GM12801 (cell line): ENCODE data around the gene POLH.

Experiments used
- TF ChIP-seq, protein P1 (sequence below): IDR thresholded peaks from one replicate; pipeline ENCODE4 v1.5.1; 2011; ENCODE audit warnings: control low read depth; ENCODE audit not compliant: insufficient read length; ENCODE audit errors: extremely low read depth

The POLH gene

DNA sequence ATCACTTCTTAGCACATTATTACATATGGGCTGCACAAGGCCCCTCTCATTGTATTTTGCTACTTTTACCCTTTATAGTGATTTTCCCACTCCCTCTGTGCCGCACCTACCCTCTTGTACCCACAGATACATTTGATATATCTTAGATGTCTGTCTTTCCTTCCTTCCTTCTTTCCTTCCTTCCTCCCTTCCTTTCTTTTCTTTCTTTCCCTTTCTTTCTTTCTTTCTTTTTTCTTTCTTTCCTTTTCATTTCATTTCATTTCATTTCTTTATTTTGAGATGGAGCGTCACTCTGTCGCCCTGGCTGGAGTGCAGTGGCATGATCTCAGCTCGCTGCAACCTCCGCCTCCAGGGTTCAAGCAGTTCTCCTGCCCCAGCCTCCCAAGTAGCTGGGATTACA lies 12.2 kb downstream of the POLH start:
- TF ChIP-seq, protein P1, sequence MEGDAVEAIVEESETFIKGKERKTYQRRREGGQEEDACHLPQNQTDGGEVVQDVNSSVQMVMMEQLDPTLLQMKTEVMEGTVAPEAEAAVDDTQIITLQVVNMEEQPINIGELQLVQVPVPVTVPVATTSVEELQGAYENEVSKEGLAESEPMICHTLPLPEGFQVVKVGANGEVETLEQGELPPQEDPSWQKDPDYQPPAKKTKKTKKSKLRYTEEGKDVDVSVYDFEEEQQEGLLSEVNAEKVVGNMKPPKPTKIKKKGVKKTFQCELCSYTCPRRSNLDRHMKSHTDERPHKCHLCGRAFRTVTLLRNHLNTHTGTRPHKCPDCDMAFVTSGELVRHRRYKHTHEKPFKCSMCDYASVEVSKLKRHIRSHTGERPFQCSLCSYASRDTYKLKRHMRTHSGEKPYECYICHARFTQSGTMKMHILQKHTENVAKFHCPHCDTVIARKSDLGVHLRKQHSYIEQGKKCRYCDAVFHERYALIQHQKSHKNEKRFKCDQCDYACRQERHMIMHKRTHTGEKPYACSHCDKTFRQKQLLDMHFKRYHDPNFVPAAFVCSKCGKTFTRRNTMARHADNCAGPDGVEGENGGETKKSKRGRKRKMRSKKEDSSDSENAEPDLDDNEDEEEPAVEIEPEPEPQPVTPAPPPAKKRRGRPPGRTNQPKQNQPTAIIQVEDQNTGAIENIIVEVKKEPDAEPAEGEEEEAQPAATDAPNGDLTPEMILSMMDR = no peak

DNA sequence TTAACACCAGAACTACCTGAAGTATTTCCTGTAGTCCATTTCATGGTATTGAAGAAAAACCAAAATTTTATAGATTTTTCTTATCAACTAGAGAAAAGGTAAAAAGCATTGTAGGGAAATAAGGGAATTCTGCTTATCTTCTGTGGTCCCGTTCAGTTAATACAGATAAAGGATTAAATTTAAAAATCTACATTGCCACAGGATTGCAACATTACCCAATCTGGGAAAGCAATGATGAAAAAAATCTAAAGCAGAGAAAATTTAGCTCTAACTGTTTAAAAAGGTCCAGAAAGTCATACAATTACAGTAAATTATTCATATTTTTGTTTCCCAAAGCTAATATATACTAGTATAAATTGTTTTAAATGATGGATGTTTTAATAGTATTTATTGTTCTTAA lies 18.0 kb downstream of the POLH start:
- TF ChIP-seq, protein P1 = no peak

DNA sequence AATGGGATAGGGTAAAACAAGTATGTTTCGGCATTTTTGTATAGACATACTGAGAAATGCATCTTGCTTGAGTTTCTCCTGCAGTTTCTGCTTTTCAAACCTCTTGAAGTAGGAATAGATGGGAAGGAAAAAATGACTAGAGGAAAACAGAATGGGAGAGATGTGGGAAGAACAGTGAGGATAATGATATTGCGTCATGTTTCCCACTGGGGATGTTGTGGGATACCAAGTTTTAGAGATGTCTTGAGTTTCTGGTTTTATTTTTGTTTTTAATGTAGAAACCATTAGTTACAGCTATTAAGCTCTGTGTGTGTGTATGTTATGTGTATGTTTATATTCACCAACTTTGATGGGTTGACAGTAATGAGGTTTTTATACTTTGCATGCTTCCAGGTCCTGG lies 24.6 kb downstream of the POLH start:
- TF ChIP-seq, protein P1 = no peak

DNA sequence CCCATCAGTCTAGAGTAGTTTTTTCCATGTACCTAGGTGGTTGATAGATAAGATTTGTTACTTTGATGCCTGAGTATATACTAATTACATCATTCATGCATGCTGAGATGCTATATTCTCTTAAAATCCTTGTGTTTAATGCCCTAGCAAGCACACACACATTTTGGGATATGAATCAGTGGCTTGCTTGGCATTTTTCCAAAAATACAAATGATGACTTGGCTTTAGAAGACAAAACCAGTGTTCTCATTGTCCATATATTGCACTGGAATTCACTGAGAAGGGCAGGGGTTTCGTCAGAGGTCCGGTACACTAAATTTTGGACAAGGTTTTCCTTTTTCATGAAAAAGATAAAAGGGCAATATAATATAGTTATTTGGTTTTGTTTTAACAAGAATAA lies 28.2 kb downstream of the POLH start:
- TF ChIP-seq, protein P1 = no peak

DNA sequence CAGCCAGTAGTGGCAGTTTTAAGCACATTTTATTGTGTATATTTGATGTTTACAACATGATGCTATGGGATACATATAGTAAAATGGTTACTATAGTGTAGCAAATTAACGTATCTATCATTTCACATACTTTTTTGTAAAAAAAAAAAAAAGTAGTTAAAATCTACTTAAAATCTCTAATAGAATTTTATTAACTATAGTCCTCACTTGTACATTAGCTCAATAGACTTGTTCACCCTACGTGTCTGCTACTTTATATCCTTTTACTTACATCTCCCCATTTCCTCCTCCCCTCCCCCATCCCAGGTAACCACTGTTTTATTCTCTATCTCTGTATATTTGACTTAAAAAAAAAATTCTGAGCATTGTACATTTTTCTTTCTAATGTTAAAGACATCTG lies 30.0 kb downstream of the POLH start:
- TF ChIP-seq, protein P1 = no peak

DNA sequence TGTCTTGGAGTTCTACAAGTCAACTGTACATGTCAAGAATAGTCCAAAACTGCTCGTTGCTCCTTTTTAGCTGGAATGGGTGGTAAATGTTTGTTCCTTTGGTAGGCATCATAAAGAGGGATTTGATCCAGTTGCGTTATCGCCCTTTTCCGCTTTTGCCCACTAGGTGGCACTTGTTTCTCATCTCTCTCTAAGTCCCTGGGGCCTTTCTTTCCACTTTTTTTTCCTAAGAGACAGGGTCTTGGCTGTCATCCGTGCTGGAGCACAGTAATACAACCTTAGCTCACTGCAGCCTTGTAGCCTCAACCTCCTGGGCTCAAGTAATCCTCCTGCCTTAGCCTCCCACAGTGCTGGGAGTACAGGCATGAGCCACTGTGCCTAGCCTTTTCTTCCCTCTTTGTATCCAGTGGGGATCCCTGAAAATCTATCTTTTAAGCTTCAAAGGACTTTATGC lies 32.4 kb downstream of the POLH start:
- TF ChIP-seq, protein P1 = no peak

DNA sequence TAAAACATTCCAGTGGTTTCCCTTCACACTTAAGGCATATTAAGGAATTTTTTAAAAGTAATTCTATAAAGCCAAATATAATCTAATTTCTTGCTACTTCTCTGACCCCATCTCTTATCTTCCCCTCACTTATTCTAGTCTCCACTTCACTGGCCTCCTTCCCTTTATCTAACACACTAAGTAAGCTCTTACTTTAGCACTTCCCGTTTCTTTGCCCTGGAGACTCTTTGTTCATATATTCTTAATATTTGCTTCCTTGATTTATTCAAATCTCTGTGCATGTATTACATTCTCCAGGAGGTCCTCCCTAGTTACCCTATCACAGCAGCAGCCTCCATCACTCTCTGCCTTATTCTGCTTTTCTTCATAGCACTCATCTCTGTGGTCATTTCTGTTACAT lies 32.8 kb downstream of the POLH start:
- TF ChIP-seq, protein P1 = no peak

DNA sequence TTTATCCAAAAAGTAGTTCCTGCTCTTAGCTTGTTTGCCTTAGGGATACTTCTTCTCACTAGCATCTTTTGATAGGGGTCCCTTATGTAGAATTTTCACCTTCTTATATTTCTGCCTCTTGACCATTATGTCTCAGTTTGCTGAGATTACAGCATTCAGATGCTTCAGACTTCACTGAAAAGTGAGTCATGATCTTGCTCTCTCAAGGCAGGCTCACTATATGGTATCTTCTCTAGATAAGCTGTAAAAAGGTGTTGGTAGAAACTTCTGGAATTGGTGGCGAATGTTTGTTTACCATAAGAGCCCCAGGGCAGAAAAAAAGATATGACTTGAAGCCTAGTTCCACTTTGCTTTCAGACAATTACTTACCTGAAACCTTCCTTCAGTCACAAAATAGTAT lies 33.4 kb downstream of the POLH start:
- TF ChIP-seq, protein P1 = no peak
